Skin of body (tissue), 2 donors: Measurements from ENCODE around the gene NUB1. TPM values are rescaled to one million over a fixed set of nuclear protein-coding genes. Genes with fewer than 3 reads are reported as not detected.

ENCODE experiments used
- DNase-seq: peaks from one replicate; lab custom pipeline; 2025; lab: John Stamatoyannopoulos, UW
- total RNA-seq: library from RNA; depleted of rRNA; stranded (reverse); fragments of >200 nt; gene quantifications from one replicate; pipeline ENCODE4 v1.2.3, GENCODE V29; 2014

NUB1 gene
- total RNA-seq, 1 donor from 2014 or later = 28.5 TPM

- DNase-seq = no peak
These were observed 45.8 kb downstream of the NUB1 start for GRCh38 chr7:151387161-151388006.

GRCh38 chr7:151388007-151388297 is 46.3 kb downstream of the NUB1 start:
- DNase-seq = no peak

GRCh38 chr7:151388430-151388829 is 46.8 kb downstream of the NUB1 start:
- no peak for DNase-seq

- no peak for DNase-seq
These were observed 47.6 kb downstream of the NUB1 start for GRCh38 chr7:151389096-151389767.

- no peak for DNase-seq
These were observed 48.4 kb downstream of the NUB1 start for GRCh38 chr7:151389768-151390597.

- DNase-seq = no peak
These were observed 49.2 kb downstream of the NUB1 start for GRCh38 chr7:151390598-151391357.

GRCh38 chr7:151391358-151391730 is 49.7 kb downstream of the NUB1 start:
- no peak for DNase-seq

- DNase-seq = no peak
These were observed 50.4 kb downstream of the NUB1 start for GRCh38 chr7:151392002-151392401.

GRCh38 chr7:151392426-151392825 is 50.8 kb downstream of the NUB1 start:
- DNase-seq = no peak

- DNase-seq = no peak
These were observed 51.7 kb downstream of the NUB1 start for GRCh38 chr7:151393031-151393977.

GRCh38 chr7:151394076-151395035 is 52.7 kb downstream of the NUB1 start:
- no peak for DNase-seq

- DNase-seq = no peak
These were observed 53.4 kb downstream of the NUB1 start for GRCh38 chr7:151395036-151395367.

- no peak for DNase-seq
These were observed 54.8 kb downstream of the NUB1 start for GRCh38 chr7:151396328-151396970.

GRCh38 chr7:151397026-151397425 is 55.4 kb downstream of the NUB1 start:
- no peak for DNase-seq

GRCh38 chr7:151398446-151399304 is 57.1 kb downstream of the NUB1 start:
- DNase-seq = no peak

GRCh38 chr7:151399305-151399601 is 57.6 kb downstream of the NUB1 start:
- no peak for DNase-seq

- DNase-seq = no peak
These were observed 58.3 kb downstream of the NUB1 start for GRCh38 chr7:151399906-151400305.
